ENCODE data around the gene ZNF182.
"Not testable (repeated sequence)": the region's sequence is repeated elsewhere in the genome, so short reads cannot be mapped to it uniquely, and the experiment has no call there.

The ZNF182 gene

GRCh38 chrX:47992669-47993068 is 11.1 kb downstream of the ZNF182 start:
- Histone ChIP-seq H3K4me1 (ENCODE audit: insufficient read depth, low read length) (no peaks in the 10 kb centered on the region), H3K27ac (ENCODE audit: low read depth, low read length) (no peak overlapping the region), H3K9me3 (ENCODE audit: insufficient read depth, low read depth, low read length) (no peaks in the 10 kb centered on the region), H3K27me3 (ENCODE audit: insufficient read depth, low read length) (no peaks in the 10 kb centered on the region), H3K4me3 (ENCODE audit: low read length) (no peak overlapping the region), H3K36me3 (ENCODE audit: insufficient read depth, low read length) (peaks cover 15% of the 10 kb centered on the region; the same call in 1 of the 2 replicates), H3K9ac (ENCODE audit: low read depth, low read length) (no peak overlapping the region)
- WGBS, result 96% methylated on average over 2 of the region's 2 CpGs

DNA sequence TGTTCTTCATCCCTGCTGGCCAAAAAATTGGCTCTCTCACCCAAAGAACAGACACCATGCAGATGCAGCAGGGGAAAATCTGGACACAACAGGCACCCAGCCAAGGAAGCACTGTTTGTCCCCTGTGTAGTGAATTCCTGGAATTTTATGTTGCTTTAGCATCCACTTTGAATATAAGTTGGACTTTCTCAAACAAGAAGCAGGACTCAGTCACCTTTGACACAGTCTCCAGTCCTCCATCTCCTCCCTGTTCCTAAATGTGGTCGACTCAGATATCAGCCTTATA is 11.8 kb downstream of the ZNF182 start:
- WGBS, result 93% methylated on average over 1 of the region's 1 CpG
- no peaks in the 10 kb centered on the region for H3K9me3 ChIP-seq (ENCODE audit: insufficient read depth, low read depth, low read length)
- no peak overlapping the region for H3K27ac ChIP-seq (ENCODE audit: low read depth, low read length)
- H3K9ac ChIP-seq (ENCODE audit: low read depth, low read length), result no peak overlapping the region
- peaks cover 21% of the 10 kb centered on the region; the same call in 1 of the 2 replicates for H3K36me3 ChIP-seq (ENCODE audit: insufficient read depth, low read length)
- H3K4me3 ChIP-seq (ENCODE audit: low read length), result no peak overlapping the region
- no peaks in the 10 kb centered on the region for H3K27me3 ChIP-seq (ENCODE audit: insufficient read depth, low read length)
- H3K4me1 ChIP-seq (ENCODE audit: insufficient read depth, low read length), result no peaks in the 10 kb centered on the region

- no peak overlapping the region for H3K27ac ChIP-seq (ENCODE audit: low read depth, low read length)
- no peak overlapping the region for H3K4me3 ChIP-seq (ENCODE audit: low read length)
- H3K27me3 ChIP-seq (ENCODE audit: insufficient read depth, low read length), result no peaks in the 10 kb centered on the region
- H3K9me3 ChIP-seq (ENCODE audit: insufficient read depth, low read depth, low read length), result no peaks in the 10 kb centered on the region
- WGBS, result 93% methylated on average over 3 of the region's 5 CpGs
- H3K9ac ChIP-seq (ENCODE audit: low read depth, low read length), result no peak overlapping the region
- no peaks in the 10 kb centered on the region for H3K4me1 ChIP-seq (ENCODE audit: insufficient read depth, low read length)
- H3K36me3 ChIP-seq (ENCODE audit: insufficient read depth, low read length), result peaks cover 19% of the 10 kb centered on the region; the same call in 1 of the 2 replicates
Measured at GRCh38 chrX:47991263-47992094, 12.3 kb downstream of the ZNF182 start.

DNA sequence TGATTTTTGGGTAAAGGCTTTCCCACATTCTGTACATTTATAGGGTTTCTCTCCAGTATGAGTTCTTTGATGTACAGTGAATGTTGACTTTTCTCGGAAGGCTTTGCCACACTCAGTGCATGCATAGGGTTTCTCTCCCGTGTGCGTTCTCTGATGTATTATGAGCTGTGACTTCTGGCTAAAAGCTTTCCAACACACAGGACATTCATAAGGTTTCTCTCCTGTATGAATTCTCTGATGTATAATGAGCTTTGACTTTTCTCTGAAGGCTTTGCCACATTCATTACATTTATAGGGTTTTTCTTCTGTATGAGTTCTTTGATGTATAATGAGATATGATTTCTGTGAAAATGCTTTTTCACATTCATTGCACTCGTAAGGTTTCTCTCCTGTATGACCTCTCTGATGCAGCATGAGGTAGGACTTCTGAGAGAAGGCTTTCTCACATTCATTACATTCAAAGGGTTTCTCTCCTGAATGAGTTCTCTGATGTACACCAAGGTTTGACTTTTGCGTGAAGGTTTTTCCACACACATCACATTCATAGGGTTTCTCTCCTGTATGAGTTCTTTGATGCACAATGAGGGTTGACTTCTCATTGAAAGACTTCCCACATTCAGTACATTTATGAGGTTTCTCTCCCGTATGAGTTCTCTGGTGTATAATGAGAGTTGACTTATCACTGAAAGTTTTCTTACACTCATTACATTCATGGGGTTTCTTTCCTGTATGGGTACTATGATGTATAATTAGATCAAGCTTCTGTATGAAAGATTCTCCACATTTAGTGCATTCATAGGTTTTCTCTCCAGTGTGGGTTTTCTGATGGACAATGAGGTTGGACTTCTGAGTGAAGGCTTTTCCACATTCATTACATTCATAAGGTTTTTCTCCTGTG is 27.3 kb downstream of the ZNF182 start:
- Histone ChIP-seq H3K9ac (ENCODE audit: low read depth, low read length) (no peak overlapping the region), H3K9me3 (ENCODE audit: insufficient read depth, low read depth, low read length) (peaks cover 61% of the 10 kb centered on the region), H3K4me3 (ENCODE audit: low read length) (no peak overlapping the region), H3K27ac (ENCODE audit: low read depth, low read length) (no peak overlapping the region), H3K4me1 (ENCODE audit: insufficient read depth, low read length) (no peaks in the 10 kb centered on the region), H3K27me3 (ENCODE audit: insufficient read depth, low read length) (no peaks in the 10 kb centered on the region), H3K36me3 (ENCODE audit: insufficient read depth, low read length) (peaks cover 62% of the 10 kb centered on the region)
- 91% methylated on average over 4 of the region's 6 CpGs for WGBS

- H3K9ac ChIP-seq (ENCODE audit: low read depth, low read length), result no peak overlapping the region
- no peaks in the 10 kb centered on the region for H3K27me3 ChIP-seq (ENCODE audit: insufficient read depth, low read length)
- 92% methylated on average over 3 of the region's 3 CpGs for WGBS
- H3K9me3 ChIP-seq (ENCODE audit: insufficient read depth, low read depth, low read length), result peaks cover 43% of the 10 kb centered on the region
- no peak overlapping the region for H3K27ac ChIP-seq (ENCODE audit: low read depth, low read length)
- H3K4me1 ChIP-seq (ENCODE audit: insufficient read depth, low read length), result no peaks in the 10 kb centered on the region
- no peak overlapping the region for H3K4me3 ChIP-seq (ENCODE audit: low read length)
- peaks cover 29% of the 10 kb centered on the region for H3K36me3 ChIP-seq (ENCODE audit: insufficient read depth, low read length)
Measured at GRCh38 chrX:47973235-47973634, 30.6 kb downstream of the ZNF182 start.

- WGBS, result 96% methylated on average over 14 of the region's 14 CpGs
- not testable (repeated sequence) for H3K36me3 ChIP-seq (ENCODE audit: insufficient read depth, low read length); H3K4me3 ChIP-seq (ENCODE audit: low read length); H3K9ac ChIP-seq (ENCODE audit: low read depth, low read length); H3K27me3 ChIP-seq (ENCODE audit: insufficient read depth, low read length); H3K4me1 ChIP-seq (ENCODE audit: insufficient read depth, low read length); H3K27ac ChIP-seq (ENCODE audit: low read depth, low read length); H3K9me3 ChIP-seq (ENCODE audit: insufficient read depth, low read depth, low read length)
Measured at GRCh38 chrX:47965526-47965925, 38.3 kb downstream of the ZNF182 start.

- not testable (repeated sequence) for H3K4me3 ChIP-seq (ENCODE audit: low read length); H3K27ac ChIP-seq (ENCODE audit: low read depth, low read length); H3K36me3 ChIP-seq (ENCODE audit: insufficient read depth, low read length); H3K9me3 ChIP-seq (ENCODE audit: insufficient read depth, low read depth, low read length); H3K4me1 ChIP-seq (ENCODE audit: insufficient read depth, low read length); H3K27me3 ChIP-seq (ENCODE audit: insufficient read depth, low read length); H3K9ac ChIP-seq (ENCODE audit: low read depth, low read length)
- WGBS, result 86% methylated on average over 6 of the region's 6 CpGs
Measured at GRCh38 chrX:47961830-47962229, 42.0 kb downstream of the ZNF182 start.

DNA sequence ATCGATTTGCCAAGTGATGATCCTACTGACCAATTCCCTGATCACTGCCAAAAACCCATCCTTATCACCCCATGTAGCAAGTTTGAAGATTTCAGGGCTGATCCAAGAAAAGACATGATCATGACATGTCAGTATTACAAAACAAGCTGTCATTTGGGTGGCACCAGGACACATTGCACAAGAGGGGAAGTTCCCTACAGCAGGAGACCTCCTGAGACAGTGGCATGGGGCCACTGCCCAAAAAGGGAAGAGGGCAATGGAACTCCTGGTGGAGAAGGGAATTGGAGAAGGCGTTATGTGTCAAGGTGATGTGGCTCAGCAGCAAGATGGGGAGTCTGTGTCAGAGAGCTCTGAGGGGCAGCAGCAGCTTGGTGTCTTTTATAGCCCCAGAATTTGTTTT is 43.4 kb downstream of the ZNF182 start:
- H3K9ac ChIP-seq (ENCODE audit: low read depth, low read length), result no peak overlapping the region
- H3K36me3 ChIP-seq (ENCODE audit: insufficient read depth, low read length), result no peaks in the 10 kb centered on the region
- WGBS, result 90% methylated on average over 2 of the region's 2 CpGs
- no peaks in the 10 kb centered on the region; the same call in 1 of the 2 replicates for H3K4me1 ChIP-seq (ENCODE audit: insufficient read depth, low read length)
- H3K27ac ChIP-seq (ENCODE audit: low read depth, low read length), result no peak overlapping the region
- H3K27me3 ChIP-seq (ENCODE audit: insufficient read depth, low read length), result no peaks in the 10 kb centered on the region
- H3K9me3 ChIP-seq (ENCODE audit: insufficient read depth, low read depth, low read length), result no peaks in the 10 kb centered on the region; the same call in 1 of the 2 replicates
- no peak overlapping the region for H3K4me3 ChIP-seq (ENCODE audit: low read length)

- Histone ChIP-seq H3K27ac (ENCODE audit: low read depth, low read length) (no peak overlapping the region), H3K36me3 (ENCODE audit: insufficient read depth, low read length) (no peaks in the 10 kb centered on the region), H3K4me3 (ENCODE audit: low read length) (no peak overlapping the region), H3K27me3 (ENCODE audit: insufficient read depth, low read length) (no peaks in the 10 kb centered on the region), H3K4me1 (ENCODE audit: insufficient read depth, low read length) (no peaks in the 10 kb centered on the region; the same call in 1 of the 2 replicates), H3K9ac (ENCODE audit: low read depth, low read length) (no peak overlapping the region), H3K9me3 (ENCODE audit: insufficient read depth, low read depth, low read length) (no peaks in the 10 kb centered on the region; the same call in 1 of the 2 replicates)
- 39% methylated on average over 4 of the region's 4 CpGs for WGBS
Measured at GRCh38 chrX:47958761-47959342, 44.9 kb downstream of the ZNF182 start.

GRCh38 chrX:47958206-47958605 is 45.6 kb downstream of the ZNF182 start:
- WGBS, result 85% methylated on average over 3 of the region's 4 CpGs
- not testable (repeated sequence) for H3K9me3 ChIP-seq (ENCODE audit: insufficient read depth, low read depth, low read length); H3K4me1 ChIP-seq (ENCODE audit: insufficient read depth, low read length); H3K27me3 ChIP-seq (ENCODE audit: insufficient read depth, low read length); H3K9ac ChIP-seq (ENCODE audit: low read depth, low read length); H3K36me3 ChIP-seq (ENCODE audit: insufficient read depth, low read length); H3K4me3 ChIP-seq (ENCODE audit: low read length); H3K27ac ChIP-seq (ENCODE audit: low read depth, low read length)

GRCh38 chrX:47956016-47956415 is 47.8 kb downstream of the ZNF182 start:
- Histone ChIP-seq H3K36me3 (ENCODE audit: insufficient read depth, low read length) (no peaks in the 10 kb centered on the region), H3K27ac (ENCODE audit: low read depth, low read length) (no peak overlapping the region), H3K9me3 (ENCODE audit: insufficient read depth, low read depth, low read length) (no peaks in the 10 kb centered on the region), H3K9ac (ENCODE audit: low read depth, low read length) (no peak overlapping the region), H3K27me3 (ENCODE audit: insufficient read depth, low read length) (no peaks in the 10 kb centered on the region), H3K4me3 (ENCODE audit: low read length) (no peak overlapping the region), H3K4me1 (ENCODE audit: insufficient read depth, low read length) (no peaks in the 10 kb centered on the region; the same call in 1 of the 2 replicates)
- 94% methylated on average over 13 of the region's 13 CpGs for WGBS

Data from HUES64 (cell line).